Breast epithelium (tissue), 3 donors: ENCODE data around the gene COL28A1.

Source experiments
- CTCF ChIP-seq, 3 donors: fragments of 450-650 bp; IDR thresholded peaks; one replicate each; pipeline ENCODE4 v1.5.1; 2016 to 2017; ENCODE audit warnings: antibody characterized with exemption in 3 of 3, mild to moderate bottlenecking in 3 of 3, moderate library complexity in 3 of 3
- POLR2A ChIP-seq: fragments of 450-650 bp; IDR thresholded peaks from one replicate; pipeline ENCODE4 v1.6.1; 2016; ENCODE audit warnings: antibody characterized with exemption, mild to moderate bottlenecking, moderate library complexity
- POLR2AphosphoS5 ChIP-seq, 3 donors: sonication (generic); formaldehyde crosslinking; IDR thresholded peaks; one replicate each; pipeline ENCODE4 v1.6.1; 2017; ENCODE audit warnings: antibody characterized with exemption in 3 of 3

- TF ChIP-seq CTCF (IDR thresholded peaks at IDR 0.05) (no peak), POLR2A (no peak), POLR2AphosphoS5 (IDR thresholded peaks at IDR 0.05) (no peak)
Observed at GRCh38 chr7:7521259-7521658, 14.4 kb downstream of the COL28A1 start.
